ENCODE measurements around the gene GNAT1. TPM values are rescaled to one million over a fixed set of nuclear protein-coding genes. Genes with fewer than 3 reads are reported as not detected.

GNAT1 gene
- total and polyA plus RNA-seq, 2 of the 13 experiments (the other 11 are each of a cell fraction or from before 2014, with no cell fraction given), result 0.15 TPM; not detected in 1

- TF ChIP-seq ZKSCAN8 (CRISPR knock-in tag; IDR thresholded peaks at IDR 0.05; ENCODE audit: borderline replicate concordance), result 0 out of 2 replicates have a peak, but pooled peaks have one; percentile 60
- TF ChIP-seq ATF2 (CRISPR knock-in tag; IDR thresholded peaks at IDR 0.05), result peak; percentile 83; the same call in 1 of the 2 replicates
- TF ChIP-seq ZGPAT (CRISPR knock-in tag; IDR thresholded peaks at IDR 0.05), result peak; percentile 95
- peak; percentile 86; the same call in 1 of the 2 replicates for TF ChIP-seq ZNF607 (CRISPR knock-in tag; IDR thresholded peaks at IDR 0.05; ENCODE audit: borderline replicate concordance)
- peak; percentile 67; the same call in 1 of the 2 replicates for TF ChIP-seq CBFB (CRISPR knock-in tag; IDR thresholded peaks at IDR 0.05)
- TF ChIP-seq MEF2D (CRISPR knock-in tag; IDR thresholded peaks at IDR 0.05), result 0 out of 2 replicates have a peak, but pooled peaks have one; percentile 14
- TF ChIP-seq HOXA5 (CRISPR knock-in tag; IDR thresholded peaks at IDR 0.05), result peak; percentile 84
- TF ChIP-seq GRHL1 (CRISPR knock-in tag; conservative IDR thresholded peaks at IDR 0.05), result no peak
- peak; percentile 29 for TF ChIP-seq ZNF18 (CRISPR knock-in tag; IDR thresholded peaks at IDR 0.05; ENCODE audit: insufficient replicate concordance)
- peak; percentile 79; the same call in 1 of the 2 replicates for TF ChIP-seq MYC (CRISPR knock-in tag; IDR thresholded peaks at IDR 0.05; ENCODE audit: borderline replicate concordance)
- TF ChIP-seq NAIF1 (CRISPR knock-in tag; IDR thresholded peaks at IDR 0.05; ENCODE audit: borderline replicate concordance), result peak; percentile 63; the same call in 1 of the 2 replicates
- TF ChIP-seq E2F1 (CRISPR knock-in tag; IDR thresholded peaks at IDR 0.05), result peak; percentile 70; the same call in 1 of the 2 replicates
- peak; percentile 88 for TF ChIP-seq E2F5 (CRISPR knock-in tag; conservative IDR thresholded peaks at IDR 0.05)
- peak; percentile 42 for TF ChIP-seq MAZ (IDR thresholded peaks at IDR 0.05; ENCODE audit: borderline replicate concordance, low read depth, low read length)
- peak; percentile 86 for TF ChIP-seq MAZ (CRISPR knock-in tag; IDR thresholded peaks at IDR 0.05; ENCODE audit: low read depth)
- TF ChIP-seq BATF2 (CRISPR knock-in tag; IDR thresholded peaks at IDR 0.05), result no peak
- TF ChIP-seq MYNN (CRISPR knock-in tag; IDR thresholded peaks at IDR 0.05; ENCODE audit: low read depth), result 0 out of 2 replicates have a peak, but pooled peaks have one; percentile 75
Observed at GRCh38 chr3:50227390-50228183, 36.2 kb downstream of the GNAT1 start (continued).

All from HepG2 (cell line).